ENCODE data around the gene CRHR2. TPM values are rescaled to one million over a fixed set of nuclear protein-coding genes. Genes with fewer than 3 reads are reported as not detected.

The CRHR2 gene
- total RNA-seq, 3 donors from 2014 or later (not counting 1 experiment from before 2014, with no cell fraction given): not detected

- no peak overlapping the region for H3K4me3 Mint-ChIP-seq
- ATAC-seq (no peak), DNase-seq (no peak)
- H3K27me3 Mint-ChIP-seq (ENCODE audit: low read depth in 2 of 2): no peaks in the 10 kb centered on the region
- H3K4me3 ChIP-seq (ENCODE audit: low read length): no peak overlapping the region
- 92% methylated on average over 4 of the region's 6 CpGs for WGBS (ENCODE audit: insufficient coverage)
- H3K4me1 Mint-ChIP-seq: peaks cover 4 to 10% of the 10 kb centered on the region in 2 donors
- H3K4me1 ChIP-seq (ENCODE audit: control insufficient read depth, insufficient read depth, low read length): no peaks in the 10 kb centered on the region
- no peaks in the 10 kb centered on the region for H3K9me3 ChIP-seq (ENCODE audit: control insufficient read depth, insufficient read depth, low read length)
- H3K9me3 Mint-ChIP-seq: no peaks in the 10 kb centered on the region
- peak overlapping the region; percentile 21 to 46 for H3K27ac Mint-ChIP-seq
- no peak for TF ChIP-seq CTCF (IDR thresholded peaks at IDR 0.05)
- no peaks in the 10 kb centered on the region for H3K27me3 ChIP-seq (ENCODE audit: control insufficient read depth, insufficient read depth, low read length)
- intact Hi-C loops (cut with micrococcal nuclease): no loop called here
- H3K36me3 Mint-ChIP-seq: peaks cover 32% of the 10 kb centered on the region
- peaks cover 83% of the 10 kb centered on the region for H3K36me3 ChIP-seq (ENCODE audit: control insufficient read depth, insufficient read depth, low read length)
- no peak overlapping the region for H3K27ac ChIP-seq (ENCODE audit: low read length)
Observed at GRCh38 chr7:30612658-30613265, 69.5 kb downstream of the CRHR2 start.

GRCh38 chr7:30605832-30606231, 76.4 kb downstream of the CRHR2 start:
- Histone ChIP-seq H3K36me3 (ENCODE audit: control insufficient read depth, insufficient read depth, low read length) (peaks cover 76% of the 10 kb centered on the region), H3K27me3 (ENCODE audit: control insufficient read depth, insufficient read depth, low read length) (no peaks in the 10 kb centered on the region), H3K4me3 (ENCODE audit: low read length) (no peak overlapping the region), H3K4me1 (ENCODE audit: control insufficient read depth, insufficient read depth, low read length) (no peaks in the 10 kb centered on the region), H3K27ac (ENCODE audit: low read length) (no peak overlapping the region), H3K9me3 (ENCODE audit: control insufficient read depth, insufficient read depth, low read length) (no peaks in the 10 kb centered on the region)
- no peaks in the 10 kb centered on the region for H3K27me3 Mint-ChIP-seq (ENCODE audit: low read depth in 2 of 2)
- intact Hi-C loops (cut with micrococcal nuclease): no loop called here
- no peak for TF ChIP-seq CTCF (IDR thresholded peaks at IDR 0.05)
- ATAC-seq: no peak
- no peaks in the 10 kb centered on the region for H3K9me3 Mint-ChIP-seq
- no peaks in the 10 kb centered on the region for H3K4me1 Mint-ChIP-seq
- H3K4me3 Mint-ChIP-seq: no peak overlapping the region
- H3K36me3 Mint-ChIP-seq: peaks cover 39% of the 10 kb centered on the region
- DNase-seq: no peak
- WGBS (ENCODE audit: insufficient coverage): 96% methylated on average over 2 of the region's 3 CpGs
- H3K27ac Mint-ChIP-seq: peak overlapping the region in 1 of 2 donors; percentile 28

GRCh38 chr7:30604901-30605300, 77.4 kb downstream of the CRHR2 start:
- H3K4me3 ChIP-seq (ENCODE audit: low read length): no peak overlapping the region
- no peaks in the 10 kb centered on the region for H3K9me3 ChIP-seq (ENCODE audit: control insufficient read depth, insufficient read depth, low read length)
- Mint-ChIP-seq H3K4me3 (no peak overlapping the region), H3K4me1 (no peaks in the 10 kb centered on the region), H3K27me3 (ENCODE audit: low read depth in 2 of 2) (no peaks in the 10 kb centered on the region), H3K9me3 (no peaks in the 10 kb centered on the region), H3K36me3 (peaks cover 39% of the 10 kb centered on the region), H3K27ac (no peak overlapping the region)
- WGBS (ENCODE audit: insufficient coverage): 85% methylated on average over 2 of the region's 3 CpGs
- intact Hi-C loops (cut with micrococcal nuclease): no loop called here
- ATAC-seq (no peak), DNase-seq (no peak)
- H3K4me1 ChIP-seq (ENCODE audit: control insufficient read depth, insufficient read depth, low read length): no peaks in the 10 kb centered on the region
- H3K27me3 ChIP-seq (ENCODE audit: control insufficient read depth, insufficient read depth, low read length): no peaks in the 10 kb centered on the region
- peaks cover 76% of the 10 kb centered on the region for H3K36me3 ChIP-seq (ENCODE audit: control insufficient read depth, insufficient read depth, low read length)
- TF ChIP-seq CTCF (IDR thresholded peaks at IDR 0.05): no peak
- no peak overlapping the region for H3K27ac ChIP-seq (ENCODE audit: low read length)

Other genes with a start within 250 kb of the CRHR2 start
- 10 to 100 TPM; 28.2 to 32.4 (median 31.2) TPM for gene NOD1, start 203.7 kb downstream of the CRHR2 start, total RNA-seq
- 10 to 100 TPM in 1 of 3 donors, 1 to 10 TPM in 2; 8.7 to 10.8 (median 9.2) TPM for gene GGCT, start 177.6 kb downstream of the CRHR2 start, total RNA-seq
- 100 to 1,000 TPM in 1 of 3 donors, 10 to 100 TPM in 2; 80.2 to 107 (median 92.4) TPM for gene GARS1, start 87.6 kb downstream of the CRHR2 start, total RNA-seq
- 1 to 10 TPM in 1 of 3 donors, under 1 TPM in 1, not detected in 1; 0.56 to 1.0 TPM for gene INMT, start 69.7 kb upstream of the CRHR2 start, total RNA-seq
- gene MINDY4, start 89.0 kb upstream of the CRHR2 start, total RNA-seq: 1 to 10 TPM; 1.1 to 1.7 (median 1.1) TPM
- gene AQP1, start 229.4 kb upstream of the CRHR2 start, total RNA-seq: 1 to 10 TPM in 1 of 3 donors, under 1 TPM in 1, not detected in 1; 0.50 to 1.4 TPM

Data from natural killer cell (primary cell).